ENCODE measurements around the gene NLGN1.

The NLGN1 gene

DNA sequence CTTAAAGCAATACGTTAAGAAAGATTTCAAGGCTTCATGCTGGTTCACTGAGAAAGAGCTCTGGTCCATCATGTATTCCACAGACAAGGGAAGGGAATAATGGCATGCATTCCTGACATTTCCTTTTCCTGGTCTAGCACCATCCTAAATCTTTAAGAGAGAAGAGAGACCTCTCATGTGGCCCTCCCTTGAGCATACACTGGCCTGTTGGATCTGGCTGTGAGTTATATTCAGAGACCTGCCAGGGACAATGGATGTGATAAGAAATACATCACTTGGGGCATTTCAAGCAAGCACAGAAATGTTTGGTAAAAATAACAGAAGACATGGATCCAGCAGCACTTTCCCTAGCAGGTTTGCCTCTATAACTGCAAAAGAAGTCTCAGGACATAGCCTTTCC lies 507.8 kb downstream of the NLGN1 start:
- no peak for DNase-seq (ENCODE audit: low read depth in 2 of 2)

DNA sequence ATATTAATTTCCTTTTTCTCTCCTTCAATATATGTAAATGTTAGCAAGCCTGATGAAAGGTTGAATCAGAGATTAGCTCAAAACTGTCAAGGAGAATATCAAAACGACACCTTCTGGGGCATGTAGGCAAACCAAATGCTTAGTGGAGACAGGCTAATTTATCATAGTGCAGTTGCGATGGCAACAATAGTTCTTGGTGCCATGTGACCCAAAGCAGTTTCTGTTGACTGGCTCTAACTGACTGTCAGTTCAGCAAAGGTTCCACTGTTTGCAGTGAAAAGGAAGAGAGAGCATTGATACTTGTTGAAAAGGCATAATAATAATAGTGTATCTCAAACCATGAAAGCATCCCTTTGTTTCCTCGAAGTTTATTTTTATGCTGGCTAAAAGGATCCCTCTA lies 513.9 kb downstream of the NLGN1 start:
- DNase-seq (ENCODE audit: low read depth in 2 of 2), result no peak

DNA sequence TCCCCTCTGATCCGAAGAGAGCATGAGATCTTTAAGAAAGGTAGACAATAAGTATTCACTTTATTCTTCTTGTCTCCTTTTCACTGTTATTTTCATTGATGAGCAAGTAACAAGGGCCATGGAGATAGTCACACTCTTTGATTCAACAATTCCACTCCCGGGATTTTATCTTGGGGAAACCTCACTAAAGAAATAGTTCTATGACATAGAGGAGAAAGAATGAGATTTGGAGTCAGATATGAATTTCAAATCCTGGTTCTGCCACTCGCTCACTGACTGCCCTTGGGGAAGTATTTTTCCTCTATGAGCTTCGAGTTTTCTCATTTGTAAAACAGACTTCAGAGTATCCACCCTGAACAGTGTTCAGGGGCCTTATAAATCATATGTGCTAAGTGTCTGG lies 514.6 kb downstream of the NLGN1 start:
- no peak for DNase-seq (ENCODE audit: low read depth in 2 of 2)

DNA sequence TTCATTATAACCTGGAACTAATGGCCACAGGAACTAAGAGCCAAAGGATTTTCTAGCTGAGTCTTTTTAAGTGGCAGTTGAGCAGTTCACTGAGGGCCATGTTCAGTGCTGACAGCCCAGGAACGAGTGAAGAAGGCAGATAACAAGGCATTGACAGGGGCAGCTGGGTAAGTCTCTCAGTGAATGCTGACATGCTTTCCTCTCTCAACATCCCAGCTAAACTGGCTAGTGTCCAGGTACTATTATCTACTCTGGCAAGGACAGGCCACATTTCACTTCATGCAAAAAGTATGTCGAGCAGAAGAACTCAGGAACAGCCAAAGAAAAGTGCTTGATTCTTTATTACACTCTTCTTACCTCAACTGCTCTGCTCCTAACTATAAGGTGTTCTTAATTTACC lies 515.9 kb downstream of the NLGN1 start:
- DNase-seq (ENCODE audit: low read depth in 2 of 2), result no peak

DNA sequence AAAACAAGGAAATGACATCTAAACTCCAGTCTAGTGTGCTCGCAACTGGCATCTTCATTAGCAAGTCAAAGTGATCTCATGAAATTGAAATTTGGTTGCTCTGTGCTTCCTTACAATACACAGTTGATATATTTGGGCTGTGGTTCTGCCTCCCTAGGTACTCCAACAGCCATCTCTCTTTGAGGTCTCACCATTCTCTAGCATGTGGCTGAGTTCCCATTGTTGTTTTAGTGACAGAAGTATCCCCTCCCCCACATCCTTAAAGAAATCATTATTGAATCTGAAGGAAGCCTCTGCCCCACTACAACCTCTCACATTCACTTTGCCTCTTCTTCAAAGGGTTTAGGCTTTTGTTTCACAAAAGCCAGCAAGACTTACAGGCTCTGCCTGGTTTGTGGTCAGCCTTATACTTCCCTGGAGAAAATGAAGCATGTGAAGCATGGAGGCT lies 516.5 kb downstream of the NLGN1 start:
- DNase-seq (ENCODE audit: low read depth in 2 of 2), result no peak

DNA sequence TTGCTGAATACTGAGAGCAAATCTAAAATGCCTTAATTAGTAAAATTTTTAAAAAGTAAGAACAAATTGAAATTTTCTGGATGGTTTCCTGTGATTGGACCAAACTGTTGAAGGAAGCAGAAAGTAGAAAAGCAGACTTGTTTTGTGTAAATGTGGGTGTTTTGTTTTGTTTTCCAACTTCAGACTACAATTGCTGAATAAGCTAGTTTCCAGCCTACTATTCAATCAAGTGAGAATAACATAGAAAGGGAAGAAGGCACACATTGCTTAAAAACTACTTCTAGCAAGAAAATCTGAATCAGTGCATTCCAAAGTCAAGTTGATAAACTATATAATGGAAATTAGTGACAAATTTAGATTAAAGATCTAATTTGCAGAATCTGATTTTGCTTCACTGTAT lies 519.3 kb downstream of the NLGN1 start:
- no peak for DNase-seq (ENCODE audit: low read depth in 2 of 2)

DNA sequence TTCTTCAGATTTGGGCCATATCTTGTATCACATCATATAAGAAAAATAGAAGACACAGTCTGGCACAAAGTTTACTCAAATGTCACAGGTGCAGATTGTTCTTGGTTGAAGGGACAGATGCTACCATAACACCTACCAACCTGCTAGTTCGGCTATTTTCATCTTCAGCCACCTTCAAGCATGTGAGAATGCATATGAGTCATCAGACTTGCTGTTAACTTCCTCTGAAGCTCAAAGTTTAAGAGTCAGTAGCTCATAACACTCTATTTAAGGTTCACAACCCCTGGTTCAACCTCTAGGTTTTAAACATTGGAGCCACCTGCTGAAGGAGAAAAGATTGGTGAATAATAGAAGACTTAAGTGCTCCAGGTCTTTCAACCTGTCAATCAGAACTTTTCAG lies 522.8 kb downstream of the NLGN1 start:
- no peak for DNase-seq (ENCODE audit: low read depth in 2 of 2)

DNA sequence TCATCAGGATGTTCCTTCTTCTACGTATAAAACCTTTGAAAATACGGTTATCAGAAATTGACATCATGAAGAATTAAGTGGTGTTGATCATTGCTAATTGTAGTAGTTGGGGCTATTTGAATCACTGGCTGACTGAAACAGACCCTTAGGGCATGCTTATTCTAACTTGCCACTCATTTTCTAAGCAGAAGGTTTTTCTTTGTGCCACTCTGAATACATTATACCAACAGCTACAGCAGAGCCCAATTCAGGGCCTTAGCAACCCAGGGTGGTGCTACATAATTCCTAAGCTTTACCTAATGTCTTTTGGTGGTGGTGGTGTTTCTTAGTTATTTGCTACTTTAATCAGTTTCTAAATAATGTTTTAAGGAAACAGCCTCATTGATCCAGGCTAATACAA lies 524.2 kb downstream of the NLGN1 start:
- DNase-seq (ENCODE audit: low read depth in 2 of 2), result no peak

DNA sequence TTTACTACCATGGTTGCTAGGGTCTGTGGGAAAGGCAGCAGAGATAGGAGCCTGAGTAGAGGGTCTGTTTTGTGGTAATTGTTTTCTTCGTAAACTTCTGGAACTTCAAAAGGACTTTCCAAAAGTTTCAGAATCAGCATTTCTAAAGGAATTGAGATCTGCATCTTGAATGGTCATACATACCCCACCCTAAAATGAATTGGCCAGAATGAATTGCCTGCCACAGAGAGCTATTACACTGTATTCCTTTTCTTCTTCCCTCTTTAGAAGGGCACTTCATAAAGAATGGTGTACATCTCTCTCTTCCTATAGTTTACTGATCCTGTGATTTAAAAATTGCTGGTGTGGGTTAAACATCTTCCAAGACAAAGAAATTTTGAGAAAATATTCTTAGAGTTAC lies 525.7 kb downstream of the NLGN1 start:
- no peak for DNase-seq (ENCODE audit: low read depth in 2 of 2)

DNA sequence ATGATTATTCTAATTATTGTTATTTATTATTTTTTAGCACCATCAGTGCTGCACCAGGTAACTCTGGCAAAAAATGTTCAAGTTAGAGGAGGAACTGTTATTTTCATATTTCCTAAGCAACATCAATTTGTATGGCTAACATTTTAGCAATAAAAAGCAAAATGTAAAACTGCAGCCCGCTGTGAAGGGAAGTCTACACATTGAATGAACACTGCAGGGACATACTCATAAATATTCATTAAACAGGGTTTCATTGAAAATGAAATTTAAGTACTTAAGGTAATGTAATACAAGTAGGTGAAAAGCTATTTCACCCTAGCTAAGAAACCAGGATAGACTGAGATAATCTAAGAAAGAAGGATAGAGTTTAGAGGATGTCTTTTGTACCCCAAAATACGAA lies 532.7 kb downstream of the NLGN1 start:
- DNase-seq (ENCODE audit: low read depth in 2 of 2), result no peak

DNA sequence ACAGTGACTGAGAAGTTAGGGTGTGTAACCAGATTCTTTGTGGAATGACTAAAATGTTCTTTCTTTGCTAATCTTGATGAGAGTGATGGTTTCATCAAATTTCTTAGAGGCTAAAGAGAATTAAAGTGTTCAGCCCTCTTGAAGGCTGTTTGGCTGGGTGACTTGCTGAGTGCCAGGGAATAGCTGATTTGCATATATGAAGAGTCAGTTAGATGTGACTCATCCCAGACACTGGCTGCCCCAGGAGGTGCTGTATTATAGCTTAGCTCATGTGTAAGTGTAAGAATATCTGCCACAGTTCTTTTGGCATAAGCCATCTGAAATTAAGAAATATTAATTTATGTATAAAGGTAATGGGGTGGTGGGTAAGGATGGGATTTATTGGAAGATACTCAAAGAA lies 535.1 kb downstream of the NLGN1 start:
- DNase-seq (ENCODE audit: low read depth in 2 of 2), result no peak

DNA sequence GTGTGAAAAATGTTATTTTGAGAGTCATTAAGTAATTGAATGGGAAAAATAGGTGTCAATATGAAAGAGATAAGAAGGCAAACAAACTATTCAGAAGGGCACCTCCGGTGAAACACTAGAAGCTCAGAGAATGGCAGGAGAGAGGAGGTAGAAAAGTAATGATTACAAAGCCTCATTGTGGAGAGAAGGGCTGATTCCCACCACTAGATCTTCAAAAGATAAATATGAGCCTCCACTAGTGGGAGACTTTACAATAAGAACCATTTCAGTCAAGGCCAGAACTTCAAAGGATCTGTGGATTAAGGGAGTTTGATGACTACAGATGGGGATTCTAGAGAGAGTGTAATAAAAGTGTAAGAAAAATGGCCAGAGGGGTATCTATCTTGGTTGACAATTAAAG lies 535.6 kb downstream of the NLGN1 start:
- no peak for DNase-seq (ENCODE audit: low read depth in 2 of 2)

DNA sequence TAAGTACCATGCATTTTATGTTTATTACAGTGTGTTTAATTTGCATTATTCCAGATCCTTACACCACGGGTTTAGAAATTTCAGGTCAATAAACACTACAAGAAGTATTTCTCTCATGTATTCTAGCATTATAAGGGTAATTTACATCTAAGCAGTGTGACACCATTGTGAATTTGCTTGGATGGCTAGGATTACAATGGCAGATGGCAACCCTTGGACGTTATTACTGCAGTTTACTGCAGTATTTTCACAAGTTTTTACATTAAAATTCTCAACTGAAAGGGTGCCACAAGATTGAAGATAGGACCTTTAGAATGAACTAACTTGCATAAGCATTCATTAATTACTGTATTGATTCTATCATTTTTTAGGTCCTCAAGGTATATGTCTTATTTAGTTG lies 538.8 kb downstream of the NLGN1 start:
- DNase-seq (ENCODE audit: low read depth in 2 of 2), result no peak

DNA sequence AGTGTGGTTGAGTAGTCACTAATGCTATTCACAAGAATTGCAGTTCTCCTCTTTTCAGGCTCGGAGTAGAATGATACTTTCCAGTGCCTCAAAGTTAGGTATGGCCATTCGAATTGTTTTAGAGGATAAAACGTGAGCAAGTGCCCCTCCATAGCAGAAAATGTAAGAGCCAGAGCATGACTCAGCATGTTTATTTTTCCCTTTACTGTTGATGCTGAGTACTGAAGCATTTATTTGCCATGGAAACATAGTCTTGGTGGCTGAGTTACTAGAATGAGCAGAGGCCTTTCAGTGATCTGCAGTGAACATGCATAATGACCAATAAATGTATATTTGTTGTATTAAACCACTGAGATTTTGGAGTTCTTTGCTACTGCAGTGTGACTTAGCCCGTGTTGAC lies 540.6 kb downstream of the NLGN1 start:
- no peak for DNase-seq (ENCODE audit: low read depth in 2 of 2)

DNA sequence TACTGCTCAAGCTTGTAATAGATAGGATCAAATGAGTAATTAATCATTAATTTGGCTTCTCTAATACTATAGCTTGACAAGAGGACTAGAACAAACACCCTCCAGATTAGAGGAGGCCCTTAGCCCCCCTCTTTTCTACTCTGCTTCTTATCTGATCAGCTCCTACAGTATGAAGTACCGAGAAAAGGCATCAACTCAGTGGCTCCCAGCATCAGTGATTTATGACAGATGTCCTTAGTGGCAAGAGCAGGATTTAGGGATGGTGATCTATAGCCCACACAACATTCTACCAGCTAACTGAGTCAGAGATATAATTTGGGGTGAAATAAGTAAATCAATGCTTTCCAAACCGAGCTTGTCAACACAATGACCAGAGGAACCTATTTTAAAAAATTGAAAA lies 541.1 kb downstream of the NLGN1 start:
- no peak for DNase-seq (ENCODE audit: low read depth in 2 of 2)

DNA sequence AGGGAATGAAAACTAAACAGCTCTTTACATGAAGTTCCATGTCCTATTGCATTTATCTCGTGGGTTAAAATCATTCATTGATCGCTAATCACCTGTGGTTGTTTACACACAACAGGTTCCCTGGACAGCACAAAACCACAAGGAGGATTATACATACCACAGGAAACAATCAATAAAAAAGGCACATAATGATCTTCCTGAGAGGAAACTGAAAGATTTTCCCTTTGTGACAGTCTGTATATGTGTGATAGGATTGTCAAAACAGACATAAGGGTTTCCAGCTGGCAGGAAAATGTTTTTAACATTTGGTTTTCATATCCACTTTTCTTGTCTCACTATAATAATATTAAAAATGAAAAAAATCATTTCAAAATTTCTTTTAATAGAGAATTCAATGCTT lies 541.8 kb downstream of the NLGN1 start:
- DNase-seq (ENCODE audit: low read depth in 2 of 2), result no peak

DNA sequence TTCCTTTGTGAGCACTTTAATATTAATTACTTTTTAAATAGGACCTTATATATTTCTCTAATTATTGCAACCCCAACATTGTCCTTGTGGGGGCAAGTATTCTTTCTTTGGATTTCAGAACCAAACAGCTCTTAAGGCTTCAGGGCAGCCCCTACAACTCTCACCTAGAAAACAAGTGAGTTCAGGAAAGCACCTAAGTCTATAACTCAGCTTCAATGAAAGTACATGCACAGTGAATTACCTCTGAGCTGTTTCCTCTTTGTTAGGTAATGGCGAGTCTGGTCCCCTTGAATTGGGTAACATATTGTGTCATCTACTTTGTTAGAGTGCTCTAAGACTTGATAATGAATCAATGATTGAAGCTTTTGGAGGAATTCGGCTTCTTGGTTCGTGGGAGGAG lies 545.7 kb downstream of the NLGN1 start:
- no peak for DNase-seq (ENCODE audit: low read depth in 2 of 2)

DNA sequence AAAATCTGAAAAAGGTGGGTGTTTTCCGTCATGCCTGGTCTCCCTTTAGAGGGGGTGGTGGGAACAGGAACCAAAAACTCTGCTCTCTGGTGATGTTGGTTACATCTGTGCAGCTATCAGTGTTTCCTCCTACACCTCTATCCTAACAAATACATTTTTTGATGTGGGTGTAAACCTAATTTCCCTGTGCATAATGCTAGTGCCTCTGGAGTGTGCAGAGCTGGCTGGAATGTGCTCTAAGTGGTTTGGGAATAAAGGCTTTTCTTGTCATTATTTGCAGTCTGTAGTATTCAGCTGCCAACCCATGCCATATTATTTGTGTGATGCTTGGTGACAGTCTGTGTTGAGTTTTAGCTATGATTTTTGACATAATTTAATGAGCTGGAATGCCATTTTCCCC lies 547.6 kb downstream of the NLGN1 start:
- DNase-seq (ENCODE audit: low read depth in 2 of 2), result no peak

DNA sequence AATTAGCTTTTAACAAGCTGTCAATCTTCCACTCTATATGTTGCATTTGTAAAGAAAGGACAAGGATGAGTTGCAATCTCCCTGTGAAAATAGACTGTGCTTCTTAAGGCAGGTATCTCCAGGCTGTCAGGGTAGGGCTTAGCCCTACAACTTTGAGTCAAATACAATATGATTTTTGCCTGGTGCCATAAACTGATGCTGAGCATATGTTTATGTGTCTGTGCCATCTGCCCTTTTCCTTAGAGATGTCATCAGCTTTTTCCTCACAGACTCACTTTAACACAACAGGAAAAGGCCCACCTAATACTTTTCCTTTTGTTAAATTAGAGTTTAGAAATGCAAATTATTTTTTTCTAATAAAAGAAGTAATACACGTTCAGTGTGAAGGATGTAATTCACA lies 548.3 kb downstream of the NLGN1 start:
- no peak for DNase-seq (ENCODE audit: low read depth in 2 of 2)

DNA sequence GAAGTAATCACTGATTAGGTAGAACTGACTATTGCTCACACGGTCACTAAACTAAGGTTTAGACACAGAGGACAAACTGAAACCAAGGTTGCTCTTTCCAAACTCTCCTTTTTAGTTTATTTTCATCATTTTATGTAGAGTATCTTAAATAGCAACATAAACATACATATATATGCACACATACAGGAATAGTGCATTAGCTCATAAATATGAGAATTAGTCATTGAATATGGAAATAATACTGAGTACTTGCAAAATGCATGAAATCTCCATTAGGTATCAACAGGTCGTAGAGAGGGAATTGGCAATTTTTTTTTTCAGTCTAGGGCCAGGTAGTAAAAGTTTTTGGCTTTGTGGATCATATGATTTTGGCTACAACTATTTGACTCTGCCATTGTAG lies 557.1 kb downstream of the NLGN1 start:
- DNase-seq (ENCODE audit: low read depth in 2 of 2), result no peak

DNA sequence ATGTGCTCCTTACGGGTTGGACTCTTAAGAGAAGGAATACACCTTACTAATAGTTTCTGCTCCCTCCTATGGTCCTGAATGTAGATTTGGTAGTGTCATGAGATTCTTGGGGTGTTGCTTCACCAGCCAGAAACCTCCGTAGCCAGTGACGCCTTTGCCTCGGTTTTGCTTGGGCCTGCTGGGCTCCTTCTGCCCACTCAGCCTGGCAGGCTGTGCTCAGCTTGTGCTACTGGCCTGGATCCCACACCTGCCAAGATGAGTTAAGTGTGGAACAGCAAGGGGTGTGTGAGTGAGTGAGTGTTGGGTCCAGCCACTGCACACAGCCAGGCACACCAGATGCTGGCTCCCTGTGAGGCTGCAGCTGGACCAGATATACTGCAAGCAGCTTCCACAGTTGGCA lies 560.1 kb downstream of the NLGN1 start:
- DNase-seq (ENCODE audit: low read depth in 2 of 2), result no peak

DNA sequence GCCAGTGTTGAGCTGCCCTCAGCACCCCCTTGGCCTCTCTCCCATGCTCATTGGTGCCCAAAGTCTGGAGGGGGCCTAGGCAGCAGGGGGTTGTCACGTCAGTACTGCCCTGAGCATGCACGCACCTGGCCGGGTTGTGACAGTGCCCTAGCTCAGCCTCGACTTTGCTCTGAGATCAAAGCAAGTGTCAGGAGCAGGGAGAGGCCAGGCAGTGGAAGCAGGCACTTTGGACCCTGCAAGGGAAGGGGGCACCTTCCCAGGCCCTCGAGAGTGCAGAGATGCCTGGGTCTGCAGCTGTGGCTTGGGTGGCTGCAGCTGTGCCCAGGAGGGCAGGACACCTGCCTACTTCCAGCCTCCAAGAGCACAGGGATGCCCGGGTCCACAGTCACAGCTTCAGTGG lies 561.3 kb downstream of the NLGN1 start:
- DNase-seq (ENCODE audit: low read depth in 2 of 2), result no peak

DNA sequence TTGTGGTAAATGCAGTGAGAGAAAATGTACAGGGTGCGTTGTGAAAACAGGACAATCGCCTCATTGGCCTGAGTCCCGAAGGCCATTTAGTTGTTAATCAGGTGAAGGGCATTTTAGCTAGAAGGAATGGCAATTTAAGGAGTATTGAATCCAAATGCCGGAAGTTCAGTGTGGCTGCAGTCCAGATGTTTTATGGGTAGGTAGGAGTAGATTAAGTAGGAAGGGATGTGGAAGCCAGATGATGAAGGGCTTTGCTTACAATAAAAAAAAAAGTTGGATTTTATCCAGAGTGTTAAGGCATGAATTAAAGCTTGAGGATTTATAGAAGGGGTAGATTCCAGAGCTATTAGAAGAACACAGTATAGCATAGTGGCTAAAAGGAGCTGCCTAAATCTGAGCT lies 572.7 kb downstream of the NLGN1 start:
- no peak for DNase-seq (ENCODE audit: low read depth in 2 of 2)

DNA sequence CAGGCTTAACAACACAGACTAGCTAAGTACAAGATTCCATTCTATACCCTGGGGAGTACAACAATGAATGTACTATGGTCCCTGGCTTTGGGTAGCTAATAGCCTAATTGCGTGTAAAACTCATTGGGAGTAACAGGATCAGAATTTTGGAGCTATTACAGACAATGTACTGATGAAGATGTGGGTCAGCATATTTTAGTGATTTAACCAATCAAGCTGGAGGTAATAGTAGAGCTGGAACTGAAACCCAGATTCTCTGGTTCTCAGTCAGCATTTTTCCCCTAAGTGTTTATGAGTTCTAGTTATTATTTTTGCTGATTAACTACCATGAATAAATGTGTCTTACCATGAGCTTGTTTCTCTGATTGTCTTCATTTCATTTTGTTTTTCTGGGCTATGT lies 578.7 kb downstream of the NLGN1 start:
- DNase-seq (ENCODE audit: low read depth in 2 of 2), result no peak

DNA sequence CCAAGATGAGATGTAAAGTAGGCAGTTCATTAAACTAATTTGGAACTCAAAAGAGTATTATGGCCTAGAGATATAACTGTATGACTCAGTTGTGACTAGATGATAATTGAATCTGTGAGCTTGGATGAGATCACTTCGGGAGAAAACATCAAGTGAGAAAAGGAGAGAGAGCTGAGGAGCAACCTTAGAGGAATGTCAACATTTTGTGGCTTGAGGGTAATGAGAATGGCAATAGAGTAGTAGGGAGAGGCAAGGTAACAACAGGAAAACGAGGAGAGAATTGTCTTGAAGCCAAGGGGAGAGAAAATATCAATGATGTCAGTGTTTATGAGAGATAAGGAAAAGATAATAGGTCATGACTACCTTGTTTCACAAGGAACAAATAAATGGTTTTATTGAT lies 580.2 kb downstream of the NLGN1 start:
- no peak for DNase-seq (ENCODE audit: low read depth in 2 of 2)

Measured in stimulated activated CD8-positive, alpha-beta memory T cell treated with anti-CD3 and anti-CD28 coated beads, Interleukin-7, amount 100 ng/mL, for 4 hours (primary cell).